GM10266 (cell line): ENCODE results near the gene HM13.
"Not testable (repeated sequence)": the region's sequence is repeated elsewhere in the genome, so short reads cannot be mapped to it uniquely, and the experiment has no call there.

Experiments
- DNase-seq: peaks from one replicate; pipeline ENCODE4 v3.0.0; 2012; ENCODE audit errors: extremely low spot score
- TF ChIP-seq, protein P1 (sequence below): IDR thresholded peaks from 2 replicates; pipeline ENCODE4 v1.5.1; 2012; ENCODE audit warnings: mild to moderate bottlenecking, low read depth; ENCODE audit not compliant: control insufficient read depth, insufficient read depth; ENCODE audit errors: missing control alignments

The HM13 gene, protein sequence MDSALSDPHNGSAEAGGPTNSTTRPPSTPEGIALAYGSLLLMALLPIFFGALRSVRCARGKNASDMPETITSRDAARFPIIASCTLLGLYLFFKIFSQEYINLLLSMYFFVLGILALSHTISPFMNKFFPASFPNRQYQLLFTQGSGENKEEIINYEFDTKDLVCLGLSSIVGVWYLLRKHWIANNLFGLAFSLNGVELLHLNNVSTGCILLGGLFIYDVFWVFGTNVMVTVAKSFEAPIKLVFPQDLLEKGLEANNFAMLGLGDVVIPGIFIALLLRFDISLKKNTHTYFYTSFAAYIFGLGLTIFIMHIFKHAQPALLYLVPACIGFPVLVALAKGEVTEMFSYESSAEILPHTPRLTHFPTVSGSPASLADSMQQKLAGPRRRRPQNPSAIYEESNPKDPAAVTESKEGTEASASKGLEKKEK

DNA sequence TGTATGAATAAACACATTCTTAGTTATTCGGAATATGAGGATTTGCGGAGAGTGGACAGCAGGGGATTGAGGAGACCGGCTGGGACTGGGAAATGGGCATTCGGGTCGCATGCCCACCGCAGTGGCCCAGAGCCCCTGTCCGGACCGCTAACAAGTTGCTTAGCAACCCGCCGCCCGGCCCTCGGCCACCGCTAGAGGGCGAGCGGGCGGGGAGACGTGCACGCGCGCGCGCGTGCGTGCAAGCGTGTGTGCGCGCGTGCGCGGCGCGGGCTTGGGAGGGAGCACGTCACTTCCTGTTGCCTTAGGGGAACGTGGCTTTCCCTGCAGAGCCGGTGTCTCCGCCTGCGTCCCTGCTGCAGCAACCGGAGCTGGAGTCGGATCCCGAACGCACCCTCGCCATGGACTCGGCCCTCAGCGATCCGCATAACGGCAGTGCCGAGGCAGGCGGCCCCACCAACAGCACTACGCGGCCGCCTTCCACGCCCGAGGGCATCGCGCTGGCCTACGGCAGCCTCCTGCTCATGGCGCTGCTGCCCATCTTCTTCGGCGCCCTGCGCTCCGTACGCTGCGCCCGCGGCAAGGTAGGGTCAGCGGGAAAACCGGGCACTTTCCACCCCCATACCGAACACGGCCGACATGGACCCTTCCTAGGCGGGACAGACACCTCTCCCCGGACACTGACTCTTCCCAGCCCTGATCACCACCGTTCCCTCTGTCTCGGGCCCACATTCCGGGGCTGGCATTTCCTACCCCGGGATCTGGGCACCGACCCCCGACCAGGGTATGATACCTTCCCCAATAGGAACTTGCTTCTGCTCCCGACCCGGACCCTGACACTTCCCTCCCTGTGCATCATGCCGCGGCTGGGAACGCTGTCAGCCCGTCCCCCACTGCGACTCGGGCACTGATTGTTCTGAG, at the start of gene HM13:
TSS of gene HM13 (plus strand) at position 289 of the 918 bp plus-strand sequence. CDS start at position 399, 110 bp downstream.
- DNase-seq: peak; percentile 93
- TF ChIP-seq, protein P1, sequence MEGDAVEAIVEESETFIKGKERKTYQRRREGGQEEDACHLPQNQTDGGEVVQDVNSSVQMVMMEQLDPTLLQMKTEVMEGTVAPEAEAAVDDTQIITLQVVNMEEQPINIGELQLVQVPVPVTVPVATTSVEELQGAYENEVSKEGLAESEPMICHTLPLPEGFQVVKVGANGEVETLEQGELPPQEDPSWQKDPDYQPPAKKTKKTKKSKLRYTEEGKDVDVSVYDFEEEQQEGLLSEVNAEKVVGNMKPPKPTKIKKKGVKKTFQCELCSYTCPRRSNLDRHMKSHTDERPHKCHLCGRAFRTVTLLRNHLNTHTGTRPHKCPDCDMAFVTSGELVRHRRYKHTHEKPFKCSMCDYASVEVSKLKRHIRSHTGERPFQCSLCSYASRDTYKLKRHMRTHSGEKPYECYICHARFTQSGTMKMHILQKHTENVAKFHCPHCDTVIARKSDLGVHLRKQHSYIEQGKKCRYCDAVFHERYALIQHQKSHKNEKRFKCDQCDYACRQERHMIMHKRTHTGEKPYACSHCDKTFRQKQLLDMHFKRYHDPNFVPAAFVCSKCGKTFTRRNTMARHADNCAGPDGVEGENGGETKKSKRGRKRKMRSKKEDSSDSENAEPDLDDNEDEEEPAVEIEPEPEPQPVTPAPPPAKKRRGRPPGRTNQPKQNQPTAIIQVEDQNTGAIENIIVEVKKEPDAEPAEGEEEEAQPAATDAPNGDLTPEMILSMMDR: peak; percentile 97

DNA sequence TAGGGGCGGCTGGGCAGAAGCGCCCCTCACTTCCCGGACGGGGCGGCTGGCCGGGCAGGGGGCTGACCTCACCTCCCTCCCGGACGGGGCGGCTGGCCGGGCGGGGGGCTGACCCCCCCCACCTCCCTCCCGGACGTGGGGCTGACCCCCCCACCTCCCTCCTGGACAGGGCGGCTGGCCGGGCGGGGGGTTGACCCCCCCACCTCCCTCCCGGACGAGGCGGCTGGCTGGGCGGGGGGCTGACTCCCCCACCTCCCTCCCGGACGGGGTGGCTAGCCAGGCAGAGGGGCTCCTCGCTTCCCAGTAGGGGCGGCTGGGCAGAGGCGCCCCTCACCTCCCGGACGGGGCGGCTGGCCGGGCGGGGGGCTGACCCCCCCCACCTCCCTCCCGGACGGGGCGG, 43.3 kb upstream of the HM13 start:
- DNase-seq: not testable (repeated sequence)

DNA sequence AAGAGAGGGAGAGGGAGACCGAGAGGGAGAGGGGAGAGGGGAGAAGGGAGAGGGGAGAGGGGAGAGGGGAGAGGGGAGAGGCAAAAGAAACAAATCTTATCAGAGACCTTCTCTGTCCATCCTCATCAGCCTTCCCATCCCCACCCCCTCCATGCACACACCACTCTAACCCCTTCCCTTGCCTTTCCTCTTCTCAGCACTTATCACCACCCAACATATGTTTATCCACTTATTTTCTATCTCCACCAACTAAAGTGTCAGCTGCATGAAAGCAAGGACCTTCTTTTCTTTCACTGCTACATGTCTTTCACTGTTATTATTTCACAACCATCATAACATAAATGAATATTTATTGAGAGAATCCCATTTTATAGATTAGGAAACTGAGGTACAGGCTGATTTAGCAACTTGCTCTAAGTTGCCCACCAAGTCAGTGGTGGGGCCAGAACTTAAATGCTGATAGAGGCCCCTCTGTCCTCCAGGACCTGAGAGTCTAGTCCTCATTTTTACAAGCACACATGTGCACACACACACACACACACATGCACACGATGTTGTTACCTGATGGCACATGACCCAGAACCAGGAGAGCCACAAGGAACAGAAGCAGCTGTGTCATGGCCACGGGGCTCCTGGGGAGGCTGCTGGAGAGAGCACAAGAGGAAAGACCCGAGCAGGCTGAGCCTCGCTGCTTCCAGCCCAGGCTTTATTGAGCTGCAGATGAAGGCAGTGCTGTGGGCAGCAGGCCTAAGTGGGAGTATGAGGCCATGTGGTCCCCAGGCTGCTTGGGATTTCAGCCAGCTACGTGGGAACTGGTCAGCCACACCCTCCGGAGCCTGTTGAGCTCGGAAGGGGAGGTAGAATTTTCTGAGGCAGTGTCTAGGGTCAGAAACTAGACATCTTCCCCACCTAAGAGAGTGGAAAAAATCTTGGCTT, 41.6 kb upstream of the HM13 start:
- TF ChIP-seq, protein P1: no peak

DNA sequence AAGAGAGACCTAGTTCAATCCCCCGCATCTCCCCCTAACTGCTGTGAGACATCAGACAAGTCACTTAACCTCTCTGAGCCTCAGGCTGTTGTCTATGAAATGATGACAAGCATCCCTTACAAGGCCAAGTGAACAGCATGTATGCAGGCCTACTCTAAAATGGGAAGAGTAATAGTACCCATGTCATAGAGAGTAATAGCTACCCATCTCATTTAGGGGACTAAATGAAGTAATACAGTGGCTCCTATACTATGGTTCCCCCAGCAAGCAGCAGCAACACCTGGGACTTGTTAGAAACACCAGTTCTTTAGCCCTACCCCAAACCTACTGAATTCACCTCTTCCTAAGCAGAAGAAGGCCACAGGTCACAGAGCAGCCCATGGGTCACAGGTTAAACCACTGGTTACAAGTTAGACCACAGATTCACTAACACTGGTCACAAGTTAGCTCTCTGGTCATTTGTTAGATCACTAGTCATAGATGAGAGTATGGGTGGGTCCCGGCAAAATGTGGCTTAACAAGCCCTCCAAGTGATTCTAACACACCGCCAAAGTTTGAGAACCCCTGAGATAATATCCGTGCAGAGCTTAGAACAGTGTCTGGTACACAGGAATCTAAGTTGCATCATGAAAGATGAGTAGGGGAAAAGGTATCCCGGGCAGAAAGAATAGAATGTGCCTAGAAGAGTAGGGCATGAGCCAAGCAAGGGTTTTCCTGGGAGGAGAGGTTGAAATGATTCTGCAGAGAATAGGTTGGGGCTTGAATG, 40.7 kb upstream of the HM13 start:
- TF ChIP-seq, protein P1: no peak
- DNase-seq: no peak

More for the DNA sequence above, 41.6 kb upstream of the HM13 start:
- DNase-seq: no peak

DNA sequence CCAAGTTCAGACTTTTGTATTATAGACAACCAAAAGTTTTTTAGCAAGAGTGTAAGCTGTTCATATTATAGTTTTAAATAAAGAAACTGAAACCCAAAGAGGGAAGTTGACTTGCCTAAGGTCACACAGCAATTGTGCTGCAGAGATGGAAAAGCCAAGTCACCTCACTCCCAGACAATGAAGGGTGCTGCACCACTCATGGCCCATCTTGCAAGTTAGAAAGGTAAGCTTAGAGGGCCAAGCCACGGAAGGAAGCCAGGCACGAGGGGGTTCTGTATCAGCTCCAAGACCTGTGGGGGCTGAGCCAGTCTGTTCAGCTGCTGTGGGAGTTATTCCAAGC, 40.2 kb upstream of the HM13 start:
- TF ChIP-seq, protein P1: no peak
- peak; percentile 28 for DNase-seq

DNA sequence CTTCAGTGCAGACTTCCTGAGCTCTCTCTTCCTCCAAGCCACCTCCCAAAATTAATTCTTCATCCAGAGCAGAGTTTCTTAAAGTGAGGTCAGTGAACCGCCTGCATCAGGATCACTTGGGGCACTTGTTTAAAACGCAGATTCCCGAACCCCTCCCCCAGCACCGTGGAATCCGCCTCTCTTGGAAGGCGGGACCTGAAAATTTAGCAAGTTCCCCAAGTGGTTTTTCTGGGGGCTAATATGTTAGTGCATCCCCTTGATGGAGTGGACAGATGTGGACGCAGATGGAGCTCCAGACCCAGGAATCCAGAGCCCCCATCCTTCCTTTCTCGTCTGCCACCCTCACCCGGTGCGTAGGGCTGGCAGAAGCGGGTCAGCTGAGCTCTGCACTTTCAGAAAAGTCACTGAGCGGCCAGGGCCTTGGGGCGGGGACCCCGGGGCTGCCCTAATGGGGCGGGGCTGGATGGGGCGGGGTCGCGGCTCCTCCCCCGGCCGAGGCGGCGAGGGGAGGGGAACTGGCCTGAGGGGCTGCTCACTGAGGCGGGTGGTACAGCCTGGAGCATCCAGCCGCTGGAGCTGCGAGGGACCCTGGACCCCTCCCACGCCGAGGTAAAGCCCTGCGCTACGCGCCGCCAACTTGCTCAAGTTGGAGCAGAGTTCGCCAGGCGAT, 39.3 kb upstream of the HM13 start, which contains the start of the genes DEFB124 and REM1:
TSS of gene DEFB124 (minus strand) at position 370 of the 670 bp plus-strand sequence. CDS start 2,114 bp downstream, outside the sequence.
TSS of gene REM1 (plus strand) at position 531 of the 670 bp plus-strand sequence. CDS start 1,158 bp downstream, outside the sequence.
- DNase-seq: no peak
- TF ChIP-seq, protein P1: no peak
